ENCODE results near the gene MDN1.

DNA sequence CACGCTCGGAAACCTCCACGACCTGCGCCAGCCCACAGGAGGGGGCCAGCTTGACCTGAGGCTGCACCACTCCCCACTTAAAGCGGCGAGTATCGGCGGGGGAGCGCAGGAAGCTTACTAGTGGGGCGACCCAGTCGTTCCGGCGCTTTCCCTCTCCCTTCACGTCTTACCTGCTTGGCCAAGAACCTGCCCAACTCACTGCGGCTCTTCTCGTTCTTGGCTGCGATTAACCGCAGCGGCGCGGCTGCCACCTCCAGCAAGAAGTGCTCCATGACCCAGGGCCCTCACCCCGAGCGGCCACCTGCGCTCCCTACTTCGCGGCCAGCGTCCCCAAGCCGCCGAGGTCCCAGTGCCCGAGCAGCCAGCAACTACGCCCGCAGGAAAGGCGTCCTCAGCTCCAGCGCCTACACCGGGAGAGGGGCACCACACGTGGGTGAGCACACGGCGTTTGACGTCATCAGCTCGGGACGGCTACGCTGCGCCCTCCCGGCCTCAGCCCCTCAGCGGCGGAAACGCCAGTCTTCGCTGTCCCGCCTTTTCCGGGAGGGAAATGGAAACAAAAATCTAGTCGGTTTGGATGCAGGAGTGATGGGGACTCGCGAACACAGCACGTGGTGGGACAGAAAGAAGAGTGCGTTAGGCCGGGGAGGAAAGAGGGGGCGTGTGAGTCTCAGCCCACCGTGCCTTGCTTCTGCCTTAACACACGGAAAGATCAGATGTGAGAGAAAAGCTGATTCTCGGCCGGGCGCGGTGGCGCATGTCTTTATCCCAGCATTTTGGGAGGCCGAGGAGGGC, at the start of gene MDN1:
- TF ChIP-seq, protein P1, sequence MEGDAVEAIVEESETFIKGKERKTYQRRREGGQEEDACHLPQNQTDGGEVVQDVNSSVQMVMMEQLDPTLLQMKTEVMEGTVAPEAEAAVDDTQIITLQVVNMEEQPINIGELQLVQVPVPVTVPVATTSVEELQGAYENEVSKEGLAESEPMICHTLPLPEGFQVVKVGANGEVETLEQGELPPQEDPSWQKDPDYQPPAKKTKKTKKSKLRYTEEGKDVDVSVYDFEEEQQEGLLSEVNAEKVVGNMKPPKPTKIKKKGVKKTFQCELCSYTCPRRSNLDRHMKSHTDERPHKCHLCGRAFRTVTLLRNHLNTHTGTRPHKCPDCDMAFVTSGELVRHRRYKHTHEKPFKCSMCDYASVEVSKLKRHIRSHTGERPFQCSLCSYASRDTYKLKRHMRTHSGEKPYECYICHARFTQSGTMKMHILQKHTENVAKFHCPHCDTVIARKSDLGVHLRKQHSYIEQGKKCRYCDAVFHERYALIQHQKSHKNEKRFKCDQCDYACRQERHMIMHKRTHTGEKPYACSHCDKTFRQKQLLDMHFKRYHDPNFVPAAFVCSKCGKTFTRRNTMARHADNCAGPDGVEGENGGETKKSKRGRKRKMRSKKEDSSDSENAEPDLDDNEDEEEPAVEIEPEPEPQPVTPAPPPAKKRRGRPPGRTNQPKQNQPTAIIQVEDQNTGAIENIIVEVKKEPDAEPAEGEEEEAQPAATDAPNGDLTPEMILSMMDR (IDR thresholded peaks at IDR 0.05) = no peak
- TF ChIP-seq EZH2 (IDR thresholded peaks at IDR 0.05; ENCODE audit: borderline replicate concordance, insufficient read depth, low read depth, low read length, poor library complexity, severe bottlenecking) = no peak
